SK-N-SH treated with all-trans-retinoic acid at 6 μM for 48 hours (cell line): Measurements from ENCODE around the gene CLUH.

Source experiments
- ATAC-seq: fragments of 200-7000 bp; cut with Tn5 transposase; 3 replicates; pipeline ENCODE4 v1.9.1; 2020; ENCODE audit warnings: mild to moderate bottlenecking, moderate library complexity
- ARNTL ChIP-seq: fragments of 450-650 bp; formaldehyde crosslinking; IDR thresholded peaks from 2 replicates; pipeline ENCODE4 v1.5.0; 2020; ENCODE audit warnings: low read depth, mild to moderate bottlenecking, moderate library complexity, borderline replicate concordance
- CSDC2 ChIP-seq: fragments of 250-450 bp; sonication (Bioruptor Pico); IDR thresholded peaks from 2 replicates; pipeline ENCODE4 v1.5.0; 2020; ENCODE audit warnings: mild to moderate bottlenecking, moderate library complexity
- ESRRG ChIP-seq: fragments of 250-450 bp; sonication (Bioruptor Pico); IDR thresholded peaks from 2 replicates; pipeline ENCODE4 v1.6.1; 2021; ENCODE audit warnings: mild to moderate bottlenecking
- GLIS3 ChIP-seq: fragments of 250-450 bp; sonication (Bioruptor Pico); IDR thresholded peaks from 2 replicates; pipeline ENCODE4 v1.5.0; 2020; ENCODE audit warnings: mild to moderate bottlenecking, moderate library complexity
- ISL1 ChIP-seq: fragments of 250-450 bp; sonication (Bioruptor Pico); IDR thresholded peaks from 2 replicates; pipeline ENCODE4 v2.1.2; 2022; ENCODE audit warnings: mild to moderate bottlenecking, moderate library complexity
- OSR1 ChIP-seq: fragments of 250-450 bp; sonication (Bioruptor Pico); IDR thresholded peaks from 2 replicates; pipeline ENCODE4 v1.8.0; 2022; ENCODE audit warnings: moderate library complexity, mild to moderate bottlenecking, inconsistent platforms
- PATZ1 ChIP-seq: fragments of 250-450 bp; sonication (Bioruptor Pico); IDR thresholded peaks from 2 replicates; pipeline ENCODE4 v1.8.0; 2020; ENCODE audit warnings: mild to moderate bottlenecking, moderate library complexity, borderline replicate concordance
- POU6F1 ChIP-seq: fragments of 250-450 bp; sonication (Bioruptor Pico); IDR thresholded peaks from 2 replicates; pipeline ENCODE4 v1.8.0; 2021; ENCODE audit warnings: low read depth, mild to moderate bottlenecking, moderate library complexity, borderline replicate concordance
- PPARA ChIP-seq: fragments of 250-450 bp; sonication (Bioruptor Pico); IDR thresholded peaks from 2 replicates; pipeline ENCODE4 v1.5.0; 2020; ENCODE audit warnings: mild to moderate bottlenecking, borderline replicate concordance
- RARB ChIP-seq: fragments of 250-450 bp; sonication (Bioruptor Pico); IDR thresholded peaks from 2 replicates; pipeline ENCODE4 v1.8.0; 2021; ENCODE audit warnings: mild to moderate bottlenecking, moderate library complexity
- SNAI2 ChIP-seq: fragments of 250-450 bp; sonication (Bioruptor Pico); IDR thresholded peaks from 2 replicates; pipeline ENCODE4 v1.5.0; 2020; ENCODE audit warnings: mild to moderate bottlenecking, moderate library complexity
- TCF4 ChIP-seq: fragments of 250-450 bp; sonication (Bioruptor Pico); IDR thresholded peaks from 2 replicates; pipeline ENCODE4 v1.8.0; 2021; ENCODE audit warnings: mild to moderate bottlenecking, moderate library complexity, borderline replicate concordance
- TOX ChIP-seq: fragments of 250-450 bp; sonication (Bioruptor Pico); IDR thresholded peaks from 2 replicates; pipeline ENCODE4 v1.8.0; 2021; ENCODE audit warnings: mild to moderate bottlenecking, moderate library complexity, borderline replicate concordance
- TSHZ2 ChIP-seq: fragments of 250-450 bp; sonication (Bioruptor Pico); IDR thresholded peaks from 2 replicates; pipeline ENCODE4 v1.5.0; 2020; ENCODE audit warnings: mild to moderate bottlenecking, moderate library complexity
- ZC3H10 ChIP-seq: fragments of 250-450 bp; sonication (Bioruptor Pico); IDR thresholded peaks from 2 replicates; pipeline ENCODE4 v1.5.1; 2021; ENCODE audit warnings: mild to moderate bottlenecking, moderate library complexity
- ZFP3 ChIP-seq: fragments of 250-450 bp; sonication (Bioruptor Pico); IDR thresholded peaks from 2 replicates; pipeline ENCODE4 v1.5.0; 2020; ENCODE audit warnings: mild to moderate bottlenecking, moderate library complexity
- ZFP30 ChIP-seq: fragments of 450-650 bp; formaldehyde crosslinking; IDR thresholded peaks from 2 replicates; pipeline ENCODE4 v1.5.0; 2022; ENCODE audit warnings: mild to moderate bottlenecking, moderate library complexity
- ZNF565 ChIP-seq: fragments of 450-650 bp; formaldehyde crosslinking; conservative IDR thresholded peaks from 2 replicates; pipeline ENCODE4 v1.5.0; 2020; ENCODE audit warnings: low read depth, mild to moderate bottlenecking, moderate library complexity
- ZNF8 ChIP-seq: fragments of 450-650 bp; formaldehyde crosslinking; IDR thresholded peaks from 2 replicates; pipeline ENCODE4 v1.5.0; 2020; ENCODE audit warnings: mild to moderate bottlenecking, moderate library complexity
- TF ChIP-seq, protein P1 (sequence below): fragments of 250-450 bp; sonication (Bioruptor Pico); IDR thresholded peaks from 2 replicates; pipeline ENCODE4 v1.5.1; 2021; ENCODE audit warnings: mild to moderate bottlenecking, moderate library complexity
- TF ChIP-seq, protein P2 (sequence below): fragments of 250-450 bp; sonication (Bioruptor Pico); IDR thresholded peaks from 2 replicates; pipeline ENCODE4 v1.5.1; 2020; ENCODE audit warnings: low read depth, mild to moderate bottlenecking, moderate library complexity

Gene CLUH

GRCh38 chr17:2730764-2731353 lies 19.3 kb upstream of the CLUH start:
- no peak; the same call in 2 of the 3 replicates for ATAC-seq
- no peak for TF ChIP-seq ESRRG (CRISPR knock-in tag)

- no peak for ATAC-seq
- TF ChIP-seq ARNTL, result no peak
- TF ChIP-seq, protein P1, sequence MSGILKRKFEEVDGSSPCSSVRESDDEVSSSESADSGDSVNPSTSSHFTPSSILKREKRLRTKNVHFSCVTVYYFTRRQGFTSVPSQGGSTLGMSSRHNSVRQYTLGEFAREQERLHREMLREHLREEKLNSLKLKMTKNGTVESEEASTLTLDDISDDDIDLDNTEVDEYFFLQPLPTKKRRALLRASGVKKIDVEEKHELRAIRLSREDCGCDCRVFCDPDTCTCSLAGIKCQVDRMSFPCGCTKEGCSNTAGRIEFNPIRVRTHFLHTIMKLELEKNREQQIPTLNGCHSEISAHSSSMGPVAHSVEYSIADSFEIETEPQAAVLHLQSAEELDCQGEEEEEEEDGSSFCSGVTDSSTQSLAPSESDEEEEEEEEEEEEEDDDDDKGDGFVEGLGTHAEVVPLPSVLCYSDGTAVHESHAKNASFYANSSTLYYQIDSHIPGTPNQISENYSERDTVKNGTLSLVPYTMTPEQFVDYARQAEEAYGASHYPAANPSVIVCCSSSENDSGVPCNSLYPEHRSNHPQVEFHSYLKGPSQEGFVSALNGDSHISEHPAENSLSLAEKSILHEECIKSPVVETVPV (CRISPR knock-in tag), result no peak
- no peak for TF ChIP-seq TSHZ2 (CRISPR knock-in tag)
- no peak for TF ChIP-seq ZNF8 (CRISPR knock-in tag)
- TF ChIP-seq SNAI2 (CRISPR knock-in tag), result no peak
- TF ChIP-seq PPARA (CRISPR knock-in tag), result no peak
- TF ChIP-seq ESRRG (CRISPR knock-in tag), result no peak
- TF ChIP-seq, protein P2, sequence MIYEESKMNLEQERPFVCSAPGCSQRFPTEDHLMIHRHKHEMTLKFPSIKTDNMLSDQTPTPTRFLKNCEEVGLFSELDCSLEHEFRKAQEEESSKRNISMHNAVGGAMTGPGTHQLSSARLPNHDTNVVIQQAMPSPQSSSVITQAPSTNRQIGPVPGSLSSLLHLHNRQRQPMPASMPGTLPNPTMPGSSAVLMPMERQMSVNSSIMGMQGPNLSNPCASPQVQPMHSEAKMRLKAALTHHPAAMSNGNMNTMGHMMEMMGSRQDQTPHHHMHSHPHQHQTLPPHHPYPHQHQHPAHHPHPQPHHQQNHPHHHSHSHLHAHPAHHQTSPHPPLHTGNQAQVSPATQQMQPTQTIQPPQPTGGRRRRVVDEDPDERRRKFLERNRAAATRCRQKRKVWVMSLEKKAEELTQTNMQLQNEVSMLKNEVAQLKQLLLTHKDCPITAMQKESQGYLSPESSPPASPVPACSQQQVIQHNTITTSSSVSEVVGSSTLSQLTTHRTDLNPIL (CRISPR knock-in tag), result no peak
- TF ChIP-seq ZC3H10, result no peak
- TF ChIP-seq RARB (CRISPR knock-in tag), result no peak
- TF ChIP-seq GLIS3 (CRISPR knock-in tag), result no peak
- no peak for TF ChIP-seq CSDC2 (CRISPR knock-in tag)
- TF ChIP-seq TOX, result no peak
- no peak for TF ChIP-seq ZFP30 (CRISPR knock-in tag)
These were observed 13.2 kb upstream of the CLUH start for GRCh38 chr17:2724784-2725164.

DNA sequence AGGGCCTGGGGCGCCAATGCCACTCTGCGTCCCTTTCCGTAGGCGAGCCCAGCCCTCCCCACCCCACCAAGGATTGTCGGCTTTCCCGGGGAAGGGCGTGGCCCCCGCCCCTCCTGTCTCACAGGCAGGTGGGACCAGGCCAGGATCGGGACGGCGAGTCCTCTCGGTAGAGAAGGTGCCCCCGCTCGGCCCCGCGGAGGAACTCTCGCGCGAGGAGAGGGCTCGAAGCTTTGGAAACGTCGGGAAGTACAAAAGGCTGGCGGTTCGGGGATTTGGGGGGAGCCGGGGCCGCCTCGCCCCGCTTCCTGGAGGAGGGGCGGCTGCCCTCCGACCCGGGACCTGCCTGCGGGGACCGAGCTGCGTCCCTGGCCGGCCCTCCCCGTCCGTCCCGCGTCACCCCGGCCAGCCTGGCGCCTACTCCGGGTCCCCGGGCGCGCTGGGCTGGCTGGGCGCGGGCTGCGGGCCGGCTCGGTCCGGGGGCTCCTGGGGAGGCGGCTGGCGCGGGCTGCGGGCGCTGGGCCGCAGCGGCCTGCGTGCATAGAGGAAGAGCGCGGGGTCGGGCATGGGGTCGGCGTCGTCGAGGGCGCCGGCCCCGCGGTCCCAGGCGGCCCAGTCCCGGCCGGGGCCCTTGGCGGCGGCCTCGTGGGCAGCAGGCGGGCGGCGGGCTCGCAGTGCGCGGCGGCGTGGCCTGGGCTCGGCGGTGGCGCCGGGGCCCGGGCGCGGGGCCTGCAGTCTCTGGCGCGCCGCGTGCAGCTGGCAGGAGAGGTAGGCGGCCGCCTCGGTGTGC lies 12.6 kb upstream of the CLUH start:
- ATAC-seq, result no peak
- TF ChIP-seq ZNF565 (CRISPR knock-in tag) (no peak), ZNF8 (CRISPR knock-in tag) (no peak), TSHZ2 (CRISPR knock-in tag) (no peak), POU6F1 (no peak), ESRRG (CRISPR knock-in tag) (no peak), GLIS3 (CRISPR knock-in tag) (no peak), PATZ1 (CRISPR knock-in tag) (no peak), SNAI2 (CRISPR knock-in tag) (no peak), ISL1 (CRISPR knock-in tag) (no peak), OSR1 (CRISPR knock-in tag) (no peak), ZFP3 (no peak), RARB (CRISPR knock-in tag) (no peak), ZFP30 (CRISPR knock-in tag) (no peak), TCF4 (CRISPR knock-in tag) (no peak)
- TF ChIP-seq, protein P1 (CRISPR knock-in tag), result no peak
- TF ChIP-seq, protein P2 (CRISPR knock-in tag), result no peak
